Heart right ventricle (tissue), 16 donors: ENCODE results near the gene GPR148. TPM values are rescaled to one million over a fixed set of nuclear protein-coding genes. Genes with fewer than 3 reads are reported as not detected.

ENCODE experiments used
- ATAC-seq, 8 donors: fragments of 200-7000 bp; cut with Tn5 transposase; one replicate each; pipeline ENCODE4 v1.9.1; 2020; ENCODE audit warnings: mild to moderate bottlenecking in 8 of 8, moderate library complexity in 8 of 8, moderate number of reproducible peaks in 1 of 8
- DNase-seq, 2 donors: peaks; one replicate each; pipeline ENCODE4 v3.0.0-alpha.2; 2020
- H3K27ac ChIP-seq, 10 donors: fragments of 200-600 bp; sonication (generic) in 2 of 10; one replicate each; pipeline versions ENCODE4 v1.5.0 to v1.8.0; 2020 to 2022; ENCODE audit warnings: mild to moderate bottlenecking in 3 of 10
- H3K27me3 ChIP-seq, 7 donors: fragments of 200-600 bp; one replicate each; pipeline ENCODE4 v1.8.0; 2021 to 2022; ENCODE audit warnings: mild to moderate bottlenecking in 2 of 7
- H3K36me3 ChIP-seq, 9 donors: fragments of 200-600 bp; sonication (generic) in 1 of 9; one replicate each; pipeline versions ENCODE4 v1.5.0 to v1.8.0; 2020 to 2022; ENCODE audit warnings: mild to moderate bottlenecking in 2 of 9
- H3K4me1 ChIP-seq, 9 donors: fragments of 200-600 bp; sonication (generic) in 1 of 9; one replicate each; pipeline versions ENCODE4 v1.5.0 to v1.8.0; 2020 to 2022; ENCODE audit warnings: mild to moderate bottlenecking in 4 of 9
- H3K4me3 ChIP-seq, 10 donors: fragments of 200-600 bp; sonication (generic) in 2 of 10; one replicate each; pipeline versions ENCODE4 v1.5.0 to v1.8.0; 2020 to 2022; ENCODE audit warnings: mild to moderate bottlenecking in 7 of 10, moderate library complexity in 2 of 10
- H3K9me3 ChIP-seq, 11 donors: fragments of 200-600 bp in 10 of 11; sonication (generic) in 2 of 11; one replicate each; pipeline versions ENCODE4 v1.5.0 to v1.8.0; 2013 to 2022; ENCODE audit warnings: mild to moderate bottlenecking in 2 of 11, control low read depth in 1 of 11, moderate library complexity in 1 of 11
- CTCF ChIP-seq, 9 donors: fragments of 200-600 bp; sonication (generic) in 2 of 9; IDR thresholded peaks; one replicate each; pipeline versions ENCODE4 v1.5.0 to v1.8.0; 2021 to 2022; ENCODE audit warnings: antibody characterized with exemption in 9 of 9, mild to moderate bottlenecking in 5 of 9, moderate library complexity in 1 of 9
- WGBS, 2 donors: extraction: QIAGEN DNeasy Blood & Tissue Kit; methylation state at CpG; one replicate each; pipeline ENCODE4 v1.1.7; 2013; ENCODE audit warnings: inconsistent platforms in 1 of 2; 5-methylcytosine and 5-hydroxymethylcytosine counted together
- intact Hi-C, 10 donors: fragments of 100-400 bp; cut with DNase I; formaldehyde crosslinking; loops; one replicate each; pipeline versions ENCODE4 v1.11.1 to v1.14.2; 2022
- polyA plus RNA-seq, 2 donors: library from polyadenylated mRNA; stranded (reverse); fragments of 200-250 nt; gene quantifications; one replicate each; pipeline ENCODE4 v1.2.3, GENCODE V29; 2013
- total RNA-seq, 10 donors: library from RNA; stranded (reverse); fragmentation: NEBNext Ultra II Directional in 3 of 10; extraction: Animal tissue kit (Norgen Biotek cat#: 25700) in 3 of 10; gene quantifications; one replicate each; pipeline versions ENCODE4 v1.2.1 to v1.2.4, GENCODE V29; 2021 to 2023
- donor health status: Arrhythmogenic right ventricular cardiomyopathy.
- donor health status: ischemic (EF 13 %, LVEDD 7.1; RV severe dilation, severe dysfunction).
- donor health status: healthy with polysubstance abuse.
- donor health status: DM: no; HTN: yes; CAD: no.
- donor health status: DM: no; HTN: no; CAD: no.
- donor health status: ischemic (EF 25% LVEDD 6.9; RV normal size, moderate dysfunction).
- donor health status: ischemic (EF 25% LVEDD 5.7; RV mildly dilated, moderate dysfunction).
- donor health status: healthy.
- donor health status: DM: yes; HTN: yes; CAD: no.
- donor health status: Ischemic cardiomyopathy.
- donor health status: ischemic (EF 35%, LVEDD 5.7; RV mildly dilated, moderate dysfunction).
- donor health status: nonischemic (EF 11% LVEDD 7.7; RV severe dilation, severe dysfunction).
- donor health status: DM: yes; HTN: yes; CAD: no.
- donor health status: PGD.
- donor health status: ischemic (EF 29% LVEDD 5.4; RV normal size, mild dysfunction).
- donor health status: nonischemic (EF 23%, LVEDD 6.1; RV moderate dilation, normal function).

GPR148 gene
- total and polyA plus RNA-seq, 12 donors: not detected

GRCh38 chr2:130756874-130757668, 28.2 kb downstream of the GPR148 start:
- TF ChIP-seq CTCF (IDR thresholded peaks at IDR 0.05): no peak
- Histone ChIP-seq H3K27me3 (peaks cover 3 to 79% (median 66%) of the 10 kb centered on the region in 7 donors), H3K4me3 (no peak overlapping the region), H3K9me3 (no peaks in the 10 kb centered on the region), H3K27ac (no peak overlapping the region), H3K4me1 (peaks cover 0 to 9% (median 0%) of the 10 kb centered on the region in 9 donors), H3K36me3 (no peaks in the 10 kb centered on the region)
- intact Hi-C loops: no loop called here
- 23 to 26% methylated on average over 16 of the region's 16 CpGs for WGBS, 2 donors
- DNase-seq: no peak
- no peak for ATAC-seq

GRCh38 chr2:130759906-130760753, 31.3 kb downstream of the GPR148 start:
- WGBS, 2 donors: 59 to 66% methylated on average over 10 of the region's 10 CpGs
- ATAC-seq: no peak
- Histone ChIP-seq H3K4me1 (peaks cover 0 to 9% (median 0%) of the 10 kb centered on the region in 9 donors), H3K36me3 (no peaks in the 10 kb centered on the region), H3K27me3 (peaks cover 0 to 78% (median 61%) of the 10 kb centered on the region in 7 donors), H3K4me3 (no peak overlapping the region), H3K27ac (no peak overlapping the region), H3K9me3 (no peaks in the 10 kb centered on the region)
- TF ChIP-seq CTCF (IDR thresholded peaks at IDR 0.05): no peak
- intact Hi-C loops: no loop called here
- DNase-seq: no peak

GRCh38 chr2:130760754-130761751, 32.2 kb downstream of the GPR148 start:
- intact Hi-C loops: no loop called here
- Histone ChIP-seq H3K9me3 (no peaks in the 10 kb centered on the region), H3K27ac (no peak overlapping the region), H3K36me3 (no peaks in the 10 kb centered on the region), H3K4me1 (peaks cover 0 to 4% (median 0%) of the 10 kb centered on the region in 9 donors), H3K4me3 (no peak overlapping the region), H3K27me3 (peaks cover 0 to 71% (median 54%) of the 10 kb centered on the region in 7 donors)
- whole genome bisulfite sequencing, 2 donors: 78 to 79% methylated on average over 14 of the region's 14 CpGs
- DNase-seq (no peak), ATAC-seq (peak in 1 of 8 donors; percentile 9)
- TF ChIP-seq CTCF (IDR thresholded peaks at IDR 0.05): no peak
